Upper lobe of left lung (tissue), 4 donors: ENCODE data around the gene KLF2.
A peak's percentile ranks its signal among the peaks of the same experiment; 100 is the strongest.

Experiments used
- POLR2A ChIP-seq, 4 donors: fragments of 450-650 bp; IDR thresholded peaks; one replicate each; pipeline ENCODE4 v1.5.1; 2016 to 2017; ENCODE audit warnings: antibody characterized with exemption in 4 of 4, mild to moderate bottlenecking in 2 of 4
- POLR2AphosphoS5 ChIP-seq, 2 donors: sonication (generic); formaldehyde crosslinking; IDR thresholded peaks; one replicate each; pipeline ENCODE4 v1.5.1; 2017; ENCODE audit warnings: antibody characterized with exemption in 2 of 2
- TF ChIP-seq, protein P1 (sequence below), 6 experiments: fragments of 450-650 bp in 4 of 6; fragments of 200-600 bp in 2 of 6; sonication (generic) in 2 of 6; IDR thresholded peaks; one replicate each; pipeline ENCODE4 v1.5.1; 2016 to 2019; ENCODE audit warnings: antibody characterized with exemption in 6 of 6

DNA sequence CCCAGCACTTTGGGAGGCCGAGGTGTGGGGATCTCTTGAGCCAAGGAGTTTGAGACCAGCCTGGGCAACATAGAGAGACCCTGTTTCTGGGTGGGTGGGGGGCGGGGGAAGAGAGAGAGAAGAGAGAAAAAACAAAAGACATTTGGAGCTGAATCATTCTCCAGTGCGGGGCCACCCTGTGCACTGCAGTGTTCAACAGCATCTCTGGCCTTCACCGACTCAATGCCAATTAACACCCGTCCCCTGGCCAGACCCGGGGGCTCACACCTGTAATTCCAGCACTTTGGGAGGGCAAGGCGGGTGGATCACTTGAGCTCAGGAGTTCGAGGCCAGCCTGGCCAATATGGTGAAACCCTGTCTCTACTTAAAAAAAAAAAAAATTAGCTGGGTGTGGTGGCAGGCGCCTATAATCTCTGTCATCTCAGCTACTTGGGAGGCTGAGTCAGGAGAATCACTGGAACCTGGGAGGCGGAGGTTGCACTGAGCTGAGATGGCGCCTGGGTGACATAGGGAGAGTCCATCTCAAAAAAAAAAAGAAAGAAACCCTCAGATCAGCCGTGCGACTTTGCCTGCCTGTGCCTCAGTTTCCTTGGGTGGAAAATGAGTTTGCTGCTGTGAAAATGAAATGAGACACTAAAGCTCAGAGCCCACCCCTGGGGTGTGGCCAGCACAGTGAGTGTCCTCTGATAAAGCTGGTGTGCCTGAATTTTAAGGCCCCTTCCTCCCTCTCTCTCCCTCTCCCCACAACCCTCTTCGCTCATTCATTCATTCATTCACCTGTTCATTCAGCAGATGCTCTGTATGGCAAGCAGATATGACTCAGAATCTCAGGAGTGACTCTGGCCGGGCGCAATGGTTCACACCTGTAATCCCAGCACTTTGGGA is 6.4 kb downstream of the KLF2 start:
- TF ChIP-seq, protein P1, sequence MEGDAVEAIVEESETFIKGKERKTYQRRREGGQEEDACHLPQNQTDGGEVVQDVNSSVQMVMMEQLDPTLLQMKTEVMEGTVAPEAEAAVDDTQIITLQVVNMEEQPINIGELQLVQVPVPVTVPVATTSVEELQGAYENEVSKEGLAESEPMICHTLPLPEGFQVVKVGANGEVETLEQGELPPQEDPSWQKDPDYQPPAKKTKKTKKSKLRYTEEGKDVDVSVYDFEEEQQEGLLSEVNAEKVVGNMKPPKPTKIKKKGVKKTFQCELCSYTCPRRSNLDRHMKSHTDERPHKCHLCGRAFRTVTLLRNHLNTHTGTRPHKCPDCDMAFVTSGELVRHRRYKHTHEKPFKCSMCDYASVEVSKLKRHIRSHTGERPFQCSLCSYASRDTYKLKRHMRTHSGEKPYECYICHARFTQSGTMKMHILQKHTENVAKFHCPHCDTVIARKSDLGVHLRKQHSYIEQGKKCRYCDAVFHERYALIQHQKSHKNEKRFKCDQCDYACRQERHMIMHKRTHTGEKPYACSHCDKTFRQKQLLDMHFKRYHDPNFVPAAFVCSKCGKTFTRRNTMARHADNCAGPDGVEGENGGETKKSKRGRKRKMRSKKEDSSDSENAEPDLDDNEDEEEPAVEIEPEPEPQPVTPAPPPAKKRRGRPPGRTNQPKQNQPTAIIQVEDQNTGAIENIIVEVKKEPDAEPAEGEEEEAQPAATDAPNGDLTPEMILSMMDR (IDR thresholded peaks at IDR 0.05) = no peak
- TF ChIP-seq POLR2A (IDR thresholded peaks at IDR 0.05) = no peak
- peak in 1 of 2 donors; percentile 37 for TF ChIP-seq POLR2AphosphoS5 (IDR thresholded peaks at IDR 0.05)
